IMR-90 (cell line): ENCODE measurements around the gene ROBO1. TPM values are rescaled to one million over a fixed set of nuclear protein-coding genes. Genes with fewer than 3 reads are reported as not detected.

Experiments used
- ATAC-seq: fragments of 200-7000 bp; cut with Tn5 transposase; 2 replicates; pipeline ENCODE4 v1.9.1; 2020; ENCODE audit warnings: low read depth, mild to moderate bottlenecking, moderate library complexity
- BruUV-seq: library from RNA; stranded (reverse); fragments of 400-500 nt; replicated peaks from 2 replicates; lab custom pipeline; 2021; lab: Mats Ljungman, UMichigan
- CTCF ChIA-PET: fragments of 300-600 bp; formaldehyde crosslinking; extraction: SDS; loops from one replicate; lab custom pipeline; 2021; ENCODE audit warnings: antibody characterized with exemption; lab: Yijun Ruan, JAX
- POLR2A ChIA-PET: fragments of 300-600 bp; sonication (Branson Sonifier 250); formaldehyde crosslinking; loops from one replicate; lab custom pipeline; 2022; ENCODE audit warnings: antibody characterized with exemption; ENCODE audit not compliant: unreplicated experiment; lab: Charles Lee
- DNase-seq: peaks from one replicate; pipeline ENCODE4 v3.0.0; 2013
- H2AFZ ChIP-seq: replicated peaks from 2 replicates; pipeline ENCODE3; 2013; ENCODE audit warnings: low read length, mild to moderate bottlenecking; ENCODE audit not compliant: poor library complexity
- H2AK5ac ChIP-seq: 2 replicates; pipeline ENCODE4 v1.6.1; 2013; ENCODE audit warnings: low read depth, low read length, inconsistent platforms
- H2AK9ac ChIP-seq: replicated peaks from 2 replicates; pipeline ENCODE3; 2013; ENCODE audit warnings: mild to moderate bottlenecking, low read depth, low read length, moderate library complexity; ENCODE audit not compliant: poor library complexity
- H2BK120ac ChIP-seq: 2 replicates; pipeline ENCODE4 v1.6.1; 2013; ENCODE audit warnings: low read depth, low read length, inconsistent platforms
- H2BK15ac ChIP-seq: 3 replicates; pipeline ENCODE4 v1.6.1; 2013; ENCODE audit warnings: low read depth, low read length, inconsistent platforms
- H2BK20ac ChIP-seq: 2 replicates; pipeline ENCODE4 v1.6.1; 2013; ENCODE audit warnings: low read depth, mild to moderate bottlenecking, inconsistent platforms, low read length, moderate library complexity
- H2BK5ac ChIP-seq: 2 replicates; pipeline ENCODE4 v1.6.1; 2013; ENCODE audit warnings: mild to moderate bottlenecking, low read depth, low read length, inconsistent platforms; ENCODE audit not compliant: poor library complexity, severe bottlenecking
- H3K14ac ChIP-seq: replicated peaks from 2 replicates; pipeline ENCODE4 v1.6.1; 2013; ENCODE audit warnings: low read depth, low read length, inconsistent platforms
- H3K18ac ChIP-seq: 2 replicates; pipeline ENCODE4 v1.6.1; 2013; ENCODE audit warnings: low read depth, low read length, control low read depth
- H3K23ac ChIP-seq: 2 replicates; pipeline ENCODE4 v1.6.1; 2013; ENCODE audit warnings: low read depth, low read length, inconsistent platforms
- H3K27ac ChIP-seq: 2 replicates; pipeline ENCODE4 v1.5.1; 2013; ENCODE audit warnings: mild to moderate bottlenecking, control low read depth, low read length; ENCODE audit not compliant: insufficient read depth
- H3K27me3 ChIP-seq: 2 replicates; pipeline ENCODE4 v1.6.1; 2013; ENCODE audit warnings: low read length; ENCODE audit not compliant: control insufficient read depth, insufficient read depth
- H3K36me3 ChIP-seq: 2 replicates; pipeline ENCODE4 v1.6.1; 2013; ENCODE audit warnings: low read length, mixed read lengths; ENCODE audit not compliant: control insufficient read depth, insufficient read depth
- H3K4ac ChIP-seq: 2 replicates; pipeline ENCODE4 v1.6.1; 2013; ENCODE audit warnings: low read depth, low read length, inconsistent platforms
- H3K4me1 ChIP-seq: 2 replicates; pipeline ENCODE4 v1.6.1; 2013; ENCODE audit warnings: low read length, mixed read lengths; ENCODE audit not compliant: control insufficient read depth, insufficient read depth
- H3K4me2 ChIP-seq: 2 replicates; pipeline ENCODE4 v1.6.1; 2013; ENCODE audit warnings: low read depth, mild to moderate bottlenecking, control low read depth, low read length, moderate library complexity
- H3K4me3 ChIP-seq: 2 replicates; pipeline ENCODE4 v1.5.1; 2013; ENCODE audit warnings: low read depth, mild to moderate bottlenecking, control low read depth, low read length, moderate library complexity; ENCODE audit not compliant: insufficient read depth
- H3K56ac ChIP-seq: 2 replicates; pipeline ENCODE4 v1.6.1; 2013; ENCODE audit warnings: low read length, inconsistent platforms; ENCODE audit not compliant: insufficient read depth; ENCODE audit errors: extremely low read depth
- H3K79me1 ChIP-seq, 2 experiments: 2 replicates each; pipeline ENCODE4 v1.6.1; 2013; ENCODE audit warnings: low read length in 2 of 2, inconsistent platforms in 1 of 2, low read depth in 1 of 2
- H3K9ac ChIP-seq: 2 replicates; pipeline ENCODE4 v1.6.1; 2013; ENCODE audit warnings: low read depth, low read length, control low read depth
- H3K9me1 ChIP-seq: 2 replicates; pipeline ENCODE4 v1.6.1; 2013; ENCODE audit warnings: low read length, inconsistent platforms; ENCODE audit not compliant: insufficient read depth
- H3K9me3 ChIP-seq: 2 replicates; pipeline ENCODE4 v1.6.1; 2013; ENCODE audit warnings: low read length; ENCODE audit not compliant: control insufficient read depth, insufficient read depth
- H4K20me1 ChIP-seq: 2 replicates; pipeline ENCODE4 v1.6.1; 2013; ENCODE audit warnings: low read length, inconsistent platforms; ENCODE audit not compliant: insufficient read depth
- H4K5ac ChIP-seq: 2 replicates; pipeline ENCODE4 v1.6.1; 2013; ENCODE audit warnings: mild to moderate bottlenecking, low read depth, low read length, control low read depth
- H4K8ac ChIP-seq, 2 experiments: 2 replicates each; pipeline ENCODE4 v1.6.1; 2013; ENCODE audit warnings: low read depth in 2 of 2, low read length in 2 of 2, control low read depth in 1 of 2, inconsistent platforms in 1 of 2
- H4K91ac ChIP-seq: 2 replicates; pipeline ENCODE4 v1.6.1; 2013; ENCODE audit warnings: low read depth, low read length, inconsistent platforms; ENCODE audit not compliant: insufficient read depth
- MXI1 ChIP-seq: IDR thresholded peaks from 2 replicates; pipeline ENCODE4 v1.6.1; 2012; ENCODE audit warnings: low read depth, mild to moderate bottlenecking, low read length, moderate library complexity, borderline replicate concordance
- RAD21 ChIP-seq: IDR thresholded peaks from 2 replicates; pipeline ENCODE4 v1.6.1; 2012; ENCODE audit warnings: low read length, improper control_type of control experiment
- SMC3 ChIP-seq: fragments of 150-350 bp; IDR thresholded peaks from 2 replicates; pipeline ENCODE4 v1.6.1; 2016; ENCODE audit warnings: low read depth, mild to moderate bottlenecking, antibody characterized with exemption, low read length, moderate library complexity
- WGBS, 2 experiments: methylation state at CpG; one replicate each; pipeline versions ENCODE4 v1.1.5 to v1.1.7; 2013; ENCODE audit warnings: missing lambda C conversion rate in 2 of 2; ENCODE audit not compliant: insufficient read length in 1 of 2; ENCODE audit errors: extremely low coverage in 2 of 2; 5-methylcytosine and 5-hydroxymethylcytosine counted together
- dilution Hi-C: fragments of 300-500 bp; cut with HindIII; formaldehyde crosslinking; loops from one replicate; pipeline ENCODE4 v1.14.3; 2018; ENCODE audit warnings: low sequenced_read_pairs; ENCODE audit not compliant: unreplicated experiment
- in situ Hi-C: fragments of 300-500 bp; cut with MboI; formaldehyde crosslinking; loops from 3 replicates; pipeline ENCODE4 v1.14.3; 2019; ENCODE audit warnings: low sequenced_read_pairs, inconsistent platforms, mixed read lengths
- intact Hi-C: fragments of 100-400 bp; cut with micrococcal nuclease; formaldehyde crosslinking; loops from 2 replicates; pipeline ENCODE4 v1.10.0; 2022
- polyA plus RNA-seq, 3 experiments: library from polyadenylated mRNA; depleted of rRNA; stranded (reverse); fragments of >200 nt; gene quantifications; 2 replicates each; pipeline ENCODE4 v1.2.3, GENCODE V29; 2012; ENCODE audit warnings: low replicate concordance in 1 of 3
- total RNA-seq: library from RNA; depleted of rRNA; stranded (reverse); fragments of >200 nt; gene quantifications from 2 replicates; pipeline ENCODE4 v1.2.3, GENCODE V29; 2012
- TF ChIP-seq, protein P1 (sequence below): conservative IDR thresholded peaks from 2 replicates; pipeline ENCODE4 v1.5.1; 2012; ENCODE audit warnings: mild to moderate bottlenecking, low read depth, low read length, improper control_type of control experiment
- TF ChIP-seq, protein P2 (sequence below): fragments of 150-350 bp; IDR thresholded peaks from 2 replicates; pipeline ENCODE4 v1.6.1; 2017; ENCODE audit warnings: mild to moderate bottlenecking, antibody characterized with exemption, low read length, low read depth
- TF ChIP-seq, protein P3 (sequence below): fragments of 150-350 bp; IDR thresholded peaks from 2 replicates; pipeline ENCODE4 v1.6.1; 2016; ENCODE audit warnings: low read depth, mild to moderate bottlenecking, low read length, moderate library complexity, borderline replicate concordance

The ROBO1 gene
- total and polyA plus RNA-seq, 2 of the 4 experiments (the other 2 are of a cell fraction), result 24.1 to 53.9 TPM

DNA sequence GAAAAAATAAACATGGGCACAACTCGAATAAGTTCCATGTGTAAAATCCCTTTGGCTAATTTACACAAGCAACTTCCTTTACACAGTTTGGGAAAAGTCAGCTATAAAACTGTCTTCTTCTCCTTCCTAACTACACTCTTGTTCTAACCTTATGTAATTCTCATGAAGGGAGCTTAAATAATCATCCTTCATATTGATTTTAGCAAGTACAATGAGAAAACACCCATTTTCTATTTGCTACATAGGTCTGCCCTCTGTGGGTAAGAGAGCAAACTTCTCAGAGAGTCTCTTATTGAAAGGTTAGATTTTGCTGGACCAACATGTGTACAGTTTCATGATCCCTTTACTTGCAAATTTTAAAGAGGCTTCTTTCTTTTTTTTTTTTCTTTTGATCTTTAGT is 398.5 kb downstream of the ROBO1 start:
- no peak overlapping the region for H4K8ac ChIP-seq
- WGBS, 2 experiments, result no CpG with 5 or more reads among the region's 1 CpG
- H3K9ac ChIP-seq, result no peak overlapping the region
- H3K36me3 ChIP-seq, result no peaks in the 10 kb centered on the region
- in situ Hi-C loops (loop anchor here (10.0 kb wide), 1 partner anchor 705 kb away; no protein-coding TSS in a partner anchor), intact Hi-C loops (loop anchor here (5.0 kb wide), 1 partner anchor 128 kb away; no protein-coding TSS in a partner anchor), dilution Hi-C loops (no loop called here)
- no peaks in the 10 kb centered on the region for H3K79me1 ChIP-seq
- no peak overlapping the region for H4K5ac ChIP-seq
- H3K4me1 ChIP-seq, result peaks cover 6% of the 10 kb centered on the region; the same call in 1 of the 2 replicates
- H2BK5ac ChIP-seq, result no peak overlapping the region
- no peak overlapping the region for H4K91ac ChIP-seq
- no peak overlapping the region for H3K4me2 ChIP-seq
- ChIA-PET POLR2A (no interaction called here), CTCF (interaction anchor here (0.5 to 1.0 kb wide), 5 partner anchors 14 to 283 kb away, joined by 3 to 6 read pairs (median 3); no protein-coding TSS in a partner anchor)
- H3K23ac ChIP-seq, result no peak overlapping the region
- TF ChIP-seq, protein P1, sequence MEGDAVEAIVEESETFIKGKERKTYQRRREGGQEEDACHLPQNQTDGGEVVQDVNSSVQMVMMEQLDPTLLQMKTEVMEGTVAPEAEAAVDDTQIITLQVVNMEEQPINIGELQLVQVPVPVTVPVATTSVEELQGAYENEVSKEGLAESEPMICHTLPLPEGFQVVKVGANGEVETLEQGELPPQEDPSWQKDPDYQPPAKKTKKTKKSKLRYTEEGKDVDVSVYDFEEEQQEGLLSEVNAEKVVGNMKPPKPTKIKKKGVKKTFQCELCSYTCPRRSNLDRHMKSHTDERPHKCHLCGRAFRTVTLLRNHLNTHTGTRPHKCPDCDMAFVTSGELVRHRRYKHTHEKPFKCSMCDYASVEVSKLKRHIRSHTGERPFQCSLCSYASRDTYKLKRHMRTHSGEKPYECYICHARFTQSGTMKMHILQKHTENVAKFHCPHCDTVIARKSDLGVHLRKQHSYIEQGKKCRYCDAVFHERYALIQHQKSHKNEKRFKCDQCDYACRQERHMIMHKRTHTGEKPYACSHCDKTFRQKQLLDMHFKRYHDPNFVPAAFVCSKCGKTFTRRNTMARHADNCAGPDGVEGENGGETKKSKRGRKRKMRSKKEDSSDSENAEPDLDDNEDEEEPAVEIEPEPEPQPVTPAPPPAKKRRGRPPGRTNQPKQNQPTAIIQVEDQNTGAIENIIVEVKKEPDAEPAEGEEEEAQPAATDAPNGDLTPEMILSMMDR, result peak; percentile 42
- TF ChIP-seq RAD21 (peak; percentile 44), SMC3 (no peak), MXI1 (no peak)
- TF ChIP-seq, protein P2, sequence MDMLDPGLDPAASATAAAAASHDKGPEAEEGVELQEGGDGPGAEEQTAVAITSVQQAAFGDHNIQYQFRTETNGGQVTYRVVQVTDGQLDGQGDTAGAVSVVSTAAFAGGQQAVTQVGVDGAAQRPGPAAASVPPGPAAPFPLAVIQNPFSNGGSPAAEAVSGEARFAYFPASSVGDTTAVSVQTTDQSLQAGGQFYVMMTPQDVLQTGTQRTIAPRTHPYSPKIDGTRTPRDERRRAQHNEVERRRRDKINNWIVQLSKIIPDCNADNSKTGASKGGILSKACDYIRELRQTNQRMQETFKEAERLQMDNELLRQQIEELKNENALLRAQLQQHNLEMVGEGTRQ, result no peak
- TF ChIP-seq, protein P3, sequence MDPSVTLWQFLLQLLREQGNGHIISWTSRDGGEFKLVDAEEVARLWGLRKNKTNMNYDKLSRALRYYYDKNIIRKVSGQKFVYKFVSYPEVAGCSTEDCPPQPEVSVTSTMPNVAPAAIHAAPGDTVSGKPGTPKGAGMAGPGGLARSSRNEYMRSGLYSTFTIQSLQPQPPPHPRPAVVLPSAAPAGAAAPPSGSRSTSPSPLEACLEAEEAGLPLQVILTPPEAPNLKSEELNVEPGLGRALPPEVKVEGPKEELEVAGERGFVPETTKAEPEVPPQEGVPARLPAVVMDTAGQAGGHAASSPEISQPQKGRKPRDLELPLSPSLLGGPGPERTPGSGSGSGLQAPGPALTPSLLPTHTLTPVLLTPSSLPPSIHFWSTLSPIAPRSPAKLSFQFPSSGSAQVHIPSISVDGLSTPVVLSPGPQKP, result no peak
- no peak overlapping the region for H3K27ac ChIP-seq
- H3K18ac ChIP-seq, result no peak overlapping the region
- H2AFZ ChIP-seq, result no peak overlapping the region
- H2BK15ac ChIP-seq, result no peak overlapping the region
- no peak overlapping the region for H2AK9ac ChIP-seq
- no peak overlapping the region for H2BK120ac ChIP-seq
- no peak overlapping the region for H3K14ac ChIP-seq
- H3K9me1 ChIP-seq, result no peaks in the 10 kb centered on the region
- DNase-seq (peak; percentile 43), ATAC-seq (peak; percentile 56; the same call in 1 of the 2 replicates)
- no peak overlapping the region for H3K4ac ChIP-seq
- no peak overlapping the region for H3K4me3 ChIP-seq
- H3K9me3 ChIP-seq, result no peaks in the 10 kb centered on the region
- no peaks in the 10 kb centered on the region for H3K27me3 ChIP-seq
- no peaks in the 10 kb centered on the region for H4K20me1 ChIP-seq
- H3K56ac ChIP-seq, result no peak overlapping the region
- H2BK20ac ChIP-seq, result no peak overlapping the region
- no TSS peak for BruUV-seq
- no peak overlapping the region for H2AK5ac ChIP-seq
